Aorta (tissue), 5 donors: ENCODE measurements around the gene PROZ. TPM values are rescaled to one million over a fixed set of nuclear protein-coding genes. Genes with fewer than 3 reads are reported as not detected.
"Not testable (repeated sequence)": the region's sequence is repeated elsewhere in the genome, so short reads cannot be mapped to it uniquely, and the experiment has no call there.

Experiments
- ATAC-seq: fragments of 200-7000 bp; cut with Tn5 transposase; one replicate; pipeline ENCODE4 v1.9.1; 2022; ENCODE audit warnings: moderate library complexity; ENCODE audit not compliant: low FRiP score
- DNase-seq, 2 donors: peaks; one replicate each; pipeline ENCODE4 v3.0.0-alpha.2; 2020
- H3K27ac ChIP-seq, 2 donors: one replicate each; pipeline ENCODE4 v1.5.1; 2013; ENCODE audit warnings: low read length in 2 of 2, mild to moderate bottlenecking in 2 of 2, moderate library complexity in 2 of 2, control low read depth in 1 of 2, inconsistent platforms in 1 of 2, low read depth in 1 of 2
- H3K27me3 ChIP-seq, 2 donors: one replicate each; pipeline ENCODE4 v1.6.1; 2013; ENCODE audit warnings: control low read depth in 1 of 2, low read length in 1 of 2, mild to moderate bottlenecking in 1 of 2, moderate library complexity in 1 of 2; ENCODE audit not compliant: insufficient read depth in 2 of 2, control insufficient read depth in 1 of 2
- H3K36me3 ChIP-seq, 2 donors: one replicate each; pipeline ENCODE4 v1.6.1; 2013; ENCODE audit warnings: control low read depth in 1 of 2, low read length in 1 of 2, mild to moderate bottlenecking in 1 of 2; ENCODE audit not compliant: insufficient read depth in 2 of 2, control insufficient read depth in 1 of 2
- H3K4me1 ChIP-seq, 2 donors: one replicate each; pipeline ENCODE4 v1.6.1; 2013; ENCODE audit warnings: low read length in 2 of 2, control low read depth in 1 of 2, mild to moderate bottlenecking in 1 of 2, moderate library complexity in 1 of 2; ENCODE audit not compliant: insufficient read depth in 2 of 2, control insufficient read depth in 1 of 2
- H3K4me3 ChIP-seq, 2 donors: one replicate each; pipeline ENCODE4 v1.5.1; 2013; ENCODE audit warnings: low read length in 2 of 2, control low read depth in 1 of 2, mild to moderate bottlenecking in 1 of 2
- H3K9me3 ChIP-seq: one replicate; pipeline ENCODE4 v1.6.1; 2013; ENCODE audit warnings: mild to moderate bottlenecking, low read length; ENCODE audit not compliant: control insufficient read depth
- WGBS, 2 donors: extraction: QIAGEN DNeasy Blood & Tissue Kit; methylation state at CpG; one replicate each; pipeline ENCODE4 v1.1.7; 2013; 5-methylcytosine and 5-hydroxymethylcytosine counted together
- intact Hi-C, 2 donors: fragments of 100-400 bp; cut with DNase I; formaldehyde crosslinking; loops; one replicate each; pipeline versions ENCODE4 v1.14.2 to v1.15.0; 2022
- long read RNA-seq, 2 donors: library from polyadenylated mRNA; unstranded; transcript quantifications; one replicate each; pipeline ENCODE4 v2.0.0, GENCODE V29; 2020 to 2021
- polyA plus RNA-seq, 2 donors: library from polyadenylated mRNA; stranded (reverse); fragments of 200-250 nt; gene quantifications; one replicate each; pipeline ENCODE4 v1.2.3, GENCODE V29; 2013
- total RNA-seq, 2 donors: library from RNA; stranded (reverse); fragmentation: NEBNext Ultra II Directional; extraction: Animal tissue kit (Norgen Biotek cat#: 25700); gene quantifications; one replicate each; pipeline ENCODE4 v1.2.1, GENCODE V29; 2021
- donor health status: healthy with polysubstance abuse.
- donor health status: Bipolar disorder and iron deficiency.
- donor health status: DM: no; HTN: no; CAD: no.
- donor health status: DM: no; HTN: no; CAD: no.
- donor health status: DM: yes; HTN: yes; CAD: no.

The PROZ gene, protein sequence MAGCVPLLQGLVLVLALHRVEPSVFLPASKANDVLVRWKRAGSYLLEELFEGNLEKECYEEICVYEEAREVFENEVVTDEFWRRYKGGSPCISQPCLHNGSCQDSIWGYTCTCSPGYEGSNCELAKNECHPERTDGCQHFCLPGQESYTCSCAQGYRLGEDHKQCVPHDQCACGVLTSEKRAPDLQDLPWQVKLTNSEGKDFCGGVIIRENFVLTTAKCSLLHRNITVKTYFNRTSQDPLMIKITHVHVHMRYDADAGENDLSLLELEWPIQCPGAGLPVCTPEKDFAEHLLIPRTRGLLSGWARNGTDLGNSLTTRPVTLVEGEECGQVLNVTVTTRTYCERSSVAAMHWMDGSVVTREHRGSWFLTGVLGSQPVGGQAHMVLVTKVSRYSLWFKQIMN
- not detected for total RNA-seq
- polyA plus RNA-seq = not detected
- long read RNA-seq, donor 1 = 0 reads
- long read RNA-seq, donor 2 = 0 reads

- intact Hi-C loops = loop anchor here in 1 of 2 donors (5.0 to 10.0 kb wide), 2 partner anchors 49 to 123 kb away; partner anchors contain the start of genes CUL4A and PCID2
- ATAC-seq (no peak), DNase-seq (no peak)
- WGBS, 2 donors = 63 to 65% methylated on average over 16 of the region's 16 CpGs
- no peaks in the 10 kb centered on the region for H3K36me3 ChIP-seq
- no peaks in the 10 kb centered on the region for H3K27me3 ChIP-seq
- no peaks in the 10 kb centered on the region for H3K4me1 ChIP-seq
- H3K9me3 ChIP-seq = no peaks in the 10 kb centered on the region
- H3K27ac ChIP-seq = no peak within 1 kb of the TSS
- H3K4me3 ChIP-seq = no peak within 1 kb of the TSS
Measured at GRCh38 chr13:113157929-113158747, at the start of gene PROZ. PROZ (plus strand) TSS chr13:113158648; CDS start chr13:113158661, 13 bp downstream.

DNA sequence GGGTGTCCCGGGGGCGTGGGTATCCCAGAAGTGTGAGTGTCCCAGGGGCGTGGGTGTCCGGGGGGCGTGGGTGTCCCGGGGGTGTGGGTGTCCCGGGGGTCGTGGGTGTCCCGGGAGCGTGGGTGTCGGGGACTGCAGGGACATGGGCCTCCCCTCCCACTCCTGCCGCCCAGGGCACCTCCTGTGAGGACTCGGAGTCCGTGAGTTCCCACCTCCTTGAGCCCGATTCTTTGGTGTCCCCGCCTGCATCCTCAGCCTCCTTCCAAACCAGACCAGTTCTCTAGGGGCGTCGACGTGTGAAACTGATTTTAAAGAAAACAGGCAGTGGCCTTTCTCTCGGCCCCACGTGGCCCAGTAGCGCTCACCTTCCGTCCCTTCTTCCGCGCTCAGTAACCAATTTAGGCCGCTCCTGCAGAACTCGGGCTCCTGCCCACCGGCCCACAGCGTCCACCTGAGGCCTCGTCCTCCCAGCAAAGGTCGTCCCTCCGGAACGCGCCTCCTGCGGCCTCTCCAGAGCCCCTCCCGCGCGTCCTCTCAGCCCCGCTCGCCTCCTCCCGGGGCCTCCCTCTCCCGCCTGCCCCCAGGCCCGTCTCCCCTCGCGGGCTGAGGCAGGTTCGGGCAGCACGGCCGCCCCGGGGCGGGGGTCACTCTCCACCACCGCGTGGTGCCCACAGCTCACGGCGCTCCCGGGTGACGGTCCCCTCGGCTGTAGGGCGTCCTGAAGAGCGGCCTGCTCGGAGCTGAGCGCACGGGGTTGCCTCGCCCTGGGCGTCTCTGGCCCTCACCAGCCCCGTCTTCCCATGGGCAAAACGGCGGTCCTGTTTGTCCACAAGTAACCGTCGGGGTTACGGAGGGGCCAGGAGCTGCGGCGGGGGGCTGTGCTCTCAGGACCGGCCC lies 49.0 kb upstream of the PROZ start:
- no peak for ATAC-seq
- no peaks in the 10 kb centered on the region for H3K27me3 ChIP-seq
- 29 to 31% methylated on average over 68 to 73 of the region's 73 CpGs for WGBS, 2 donors
- no peak overlapping the region for H3K4me3 ChIP-seq
- intact Hi-C loops = no loop called here
- DNase-seq = peak; percentile 39 to 72
- no peaks in the 10 kb centered on the region for H3K9me3 ChIP-seq
- no peaks in the 10 kb centered on the region for H3K36me3 ChIP-seq
- no peaks in the 10 kb centered on the region for H3K4me1 ChIP-seq
- H3K27ac ChIP-seq = no peak overlapping the region

- Histone ChIP-seq H3K9me3 (no peaks in the 10 kb centered on the region), H3K4me1 (no peaks in the 10 kb centered on the region), H3K4me3 (peak overlapping the region; percentile 1 to 21), H3K36me3 (no peaks in the 10 kb centered on the region), H3K27ac (no peak overlapping the region), H3K27me3 (no peaks in the 10 kb centered on the region)
- ATAC-seq = no peak
- intact Hi-C loops = no loop called here
- peak; percentile 46 to 76 for DNase-seq
- WGBS, 2 donors = 1 to 2% methylated on average over 70 to 99 of the region's 99 CpGs
Measured at GRCh38 chr13:113110048-113110851, 48.2 kb upstream of the PROZ start.

- H3K27ac ChIP-seq = no peak overlapping the region
- peak overlapping the region in 1 of 2 donors; percentile 21 for H3K4me3 ChIP-seq
- intact Hi-C loops = no loop called here
- DNase-seq (peak; percentile 24 to 73), ATAC-seq (peak; percentile 49)
- 19 to 24% methylated on average over 41 to 49 of the region's 49 CpGs for WGBS, 2 donors
- H3K36me3 ChIP-seq = no peaks in the 10 kb centered on the region
- H3K4me1 ChIP-seq = no peaks in the 10 kb centered on the region
- H3K27me3 ChIP-seq = no peaks in the 10 kb centered on the region
- H3K9me3 ChIP-seq = no peaks in the 10 kb centered on the region
Measured at GRCh38 chr13:113110852-113111315, 47.6 kb upstream of the PROZ start.

GRCh38 chr13:113111821-113112220 lies 46.6 kb upstream of the PROZ start:
- H3K36me3 ChIP-seq, ATAC-seq, H3K27me3 ChIP-seq, H3K27ac ChIP-seq, intact Hi-C loops, H3K4me3 ChIP-seq, H3K9me3 ChIP-seq, H3K4me1 ChIP-seq: not testable (repeated sequence)
- 91 to 94% methylated on average over 5 of the region's 5 CpGs for WGBS, 2 donors
- peak; percentile 11 to 35 for DNase-seq

- ATAC-seq, intact Hi-C loops, H3K36me3 ChIP-seq, H3K4me1 ChIP-seq, H3K27ac ChIP-seq, H3K27me3 ChIP-seq, H3K4me3 ChIP-seq, H3K9me3 ChIP-seq: not testable (repeated sequence)
- 78 to 82% methylated on average over 1 of the region's 1 CpG for whole genome bisulfite sequencing, 2 donors
- DNase-seq = peak; percentile 17 to 19
Measured at GRCh38 chr13:113112475-113112874, 46.0 kb upstream of the PROZ start.

GRCh38 chr13:113112893-113113845 lies 45.3 kb upstream of the PROZ start:
- H3K4me1 ChIP-seq = no peaks in the 10 kb centered on the region
- H3K27me3 ChIP-seq = no peaks in the 10 kb centered on the region
- peak; percentile 11 for ATAC-seq
- H3K9me3 ChIP-seq = no peaks in the 10 kb centered on the region
- no peak overlapping the region for H3K27ac ChIP-seq
- intact Hi-C loops = no loop called here
- 76 to 84% methylated on average over 9 of the region's 9 CpGs for WGBS, 2 donors
- no peaks in the 10 kb centered on the region for H3K36me3 ChIP-seq
- no peak overlapping the region for H3K4me3 ChIP-seq
- DNase-seq = peak; percentile 3 to 17
